Measurements from ENCODE around the gene SRCAP.

DNA sequence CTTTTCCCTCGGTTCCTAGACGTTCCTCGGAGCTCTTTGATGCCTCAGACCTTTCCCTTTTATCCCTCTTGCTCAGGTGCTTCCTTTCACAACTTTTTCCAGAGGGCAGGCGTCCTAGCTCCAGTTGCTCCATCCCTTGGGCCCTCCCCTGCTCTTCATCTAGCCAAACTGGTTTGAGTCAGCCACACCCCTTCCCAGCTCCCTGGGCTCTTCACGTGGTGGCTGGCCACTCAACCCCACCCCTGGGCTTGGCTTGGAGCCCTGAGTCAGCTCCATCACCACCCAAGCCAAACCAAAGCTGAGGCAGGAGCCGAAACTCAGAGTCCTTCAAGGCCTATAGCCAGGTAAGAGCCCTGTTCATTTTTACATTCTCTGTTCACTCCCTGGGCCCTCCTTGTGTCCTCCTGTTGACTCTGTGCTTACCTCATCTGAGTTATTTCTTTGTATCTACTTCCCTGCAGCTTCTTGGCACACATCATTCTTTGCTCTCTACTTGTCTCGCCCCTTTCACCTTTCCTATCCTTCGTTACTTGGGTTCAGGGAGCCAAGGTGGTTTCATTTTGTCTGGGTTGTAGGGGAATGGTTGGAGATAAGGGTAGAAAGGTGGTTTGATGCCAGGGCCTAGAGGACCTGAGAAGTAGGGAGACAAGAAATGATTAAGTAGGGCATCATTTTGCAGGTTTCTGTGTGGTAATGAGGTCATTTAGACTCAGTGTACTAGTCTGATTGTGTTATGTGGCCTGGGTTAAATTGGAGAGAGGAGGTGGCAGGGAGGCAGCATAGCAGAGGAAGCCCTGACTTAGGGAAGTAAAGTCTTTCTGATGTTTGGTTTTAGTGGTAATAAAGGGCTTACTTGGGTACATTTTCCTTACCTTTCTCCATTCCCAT, 41.6 kb downstream of the SRCAP start:
- TF ChIP-seq, protein P1, sequence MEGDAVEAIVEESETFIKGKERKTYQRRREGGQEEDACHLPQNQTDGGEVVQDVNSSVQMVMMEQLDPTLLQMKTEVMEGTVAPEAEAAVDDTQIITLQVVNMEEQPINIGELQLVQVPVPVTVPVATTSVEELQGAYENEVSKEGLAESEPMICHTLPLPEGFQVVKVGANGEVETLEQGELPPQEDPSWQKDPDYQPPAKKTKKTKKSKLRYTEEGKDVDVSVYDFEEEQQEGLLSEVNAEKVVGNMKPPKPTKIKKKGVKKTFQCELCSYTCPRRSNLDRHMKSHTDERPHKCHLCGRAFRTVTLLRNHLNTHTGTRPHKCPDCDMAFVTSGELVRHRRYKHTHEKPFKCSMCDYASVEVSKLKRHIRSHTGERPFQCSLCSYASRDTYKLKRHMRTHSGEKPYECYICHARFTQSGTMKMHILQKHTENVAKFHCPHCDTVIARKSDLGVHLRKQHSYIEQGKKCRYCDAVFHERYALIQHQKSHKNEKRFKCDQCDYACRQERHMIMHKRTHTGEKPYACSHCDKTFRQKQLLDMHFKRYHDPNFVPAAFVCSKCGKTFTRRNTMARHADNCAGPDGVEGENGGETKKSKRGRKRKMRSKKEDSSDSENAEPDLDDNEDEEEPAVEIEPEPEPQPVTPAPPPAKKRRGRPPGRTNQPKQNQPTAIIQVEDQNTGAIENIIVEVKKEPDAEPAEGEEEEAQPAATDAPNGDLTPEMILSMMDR (conservative IDR thresholded peaks at IDR 0.05 in 1 of 2, IDR thresholded peaks at IDR 0.05 in 1 of 2; ENCODE audit: extremely low read depth in 1 of 2, insufficient read depth in 1 of 2, low read depth in 1 of 2, low read length in 2 of 2) = no peak
- TF ChIP-seq EZH2 (IDR thresholded peaks at IDR 0.05; ENCODE audit: borderline replicate concordance, low read length) = no peak
